ENCODE measurements around the gene RHBDL1. TPM values are rescaled to one million over a fixed set of nuclear protein-coding genes. Genes with fewer than 3 reads are reported as not detected.

Gene RHBDL1
- total RNA-seq, 1 donor: 0.84 TPM

GRCh38 chr16:693766-694165 lies 18.3 kb downstream of the RHBDL1 start:
- no peak overlapping the region for H3K4me3 ChIP-seq (ENCODE audit: low read length)
- peaks cover 26% of the 10 kb centered on the region for H3K27me3 ChIP-seq (ENCODE audit: insufficient read depth, low read length)
- no peaks in the 10 kb centered on the region for H3K9me3 ChIP-seq (ENCODE audit: low read depth, low read length)
- peaks cover 34% of the 10 kb centered on the region for H3K4me1 ChIP-seq (ENCODE audit: insufficient read depth, low read length)

DNA sequence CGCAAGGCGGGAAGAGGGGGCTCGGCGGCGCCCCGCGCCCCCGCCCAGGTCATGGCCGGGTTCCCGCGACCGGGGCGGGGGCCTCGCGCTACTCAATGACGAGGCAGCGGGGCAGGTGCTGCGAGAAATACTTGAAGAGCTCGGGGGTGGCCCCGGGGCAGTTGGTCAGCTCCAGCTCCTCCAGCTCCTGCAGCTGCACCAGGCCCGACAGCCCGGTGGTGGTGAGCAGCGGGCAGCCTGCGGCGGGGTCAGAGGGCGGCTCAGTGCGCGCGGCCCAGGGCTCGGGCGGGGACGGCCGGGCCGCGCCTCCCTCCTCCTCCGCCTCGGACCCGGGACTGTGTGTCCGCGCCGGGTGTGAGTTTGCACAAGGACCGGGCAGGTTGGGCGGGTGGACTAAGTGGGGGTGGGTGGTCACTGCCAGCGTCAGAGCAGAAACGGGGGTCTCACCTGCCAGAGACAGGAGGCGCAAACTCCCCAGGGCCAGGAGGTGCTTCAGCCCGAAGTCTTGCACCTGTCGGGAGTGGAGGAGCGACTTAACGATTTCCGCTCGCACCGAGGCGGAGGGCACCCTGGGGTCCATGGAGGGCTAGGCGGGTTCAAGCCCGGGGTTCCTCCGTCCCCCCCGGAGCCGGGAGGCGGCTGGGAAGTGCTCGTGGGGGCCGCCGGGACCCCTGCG lies 18.9 kb downstream of the RHBDL1 start:
- H3K27me3 ChIP-seq (ENCODE audit: insufficient read depth, low read length): peaks cover 26% of the 10 kb centered on the region
- H3K4me3 ChIP-seq (ENCODE audit: low read length): peak overlapping the region; percentile 23
- peaks cover 29% of the 10 kb centered on the region for H3K4me1 ChIP-seq (ENCODE audit: insufficient read depth, low read length)
- no peaks in the 10 kb centered on the region for H3K9me3 ChIP-seq (ENCODE audit: low read depth, low read length)

- Histone ChIP-seq H3K4me3 (ENCODE audit: low read length) (peak overlapping the region; percentile 23), H3K4me1 (ENCODE audit: insufficient read depth, low read length) (peaks cover 25% of the 10 kb centered on the region), H3K9me3 (ENCODE audit: low read depth, low read length) (no peaks in the 10 kb centered on the region), H3K27me3 (ENCODE audit: insufficient read depth, low read length) (peaks cover 28% of the 10 kb centered on the region)
These were observed 19.4 kb downstream of the RHBDL1 start for GRCh38 chr16:694863-695354.

GRCh38 chr16:695355-696089 lies 20.1 kb downstream of the RHBDL1 start:
- H3K9me3 ChIP-seq (ENCODE audit: low read depth, low read length): no peaks in the 10 kb centered on the region
- peaks cover 29% of the 10 kb centered on the region for H3K4me1 ChIP-seq (ENCODE audit: insufficient read depth, low read length)
- H3K4me3 ChIP-seq (ENCODE audit: low read length): peak overlapping the region; percentile 23
- peaks cover 31% of the 10 kb centered on the region for H3K27me3 ChIP-seq (ENCODE audit: insufficient read depth, low read length)

DNA sequence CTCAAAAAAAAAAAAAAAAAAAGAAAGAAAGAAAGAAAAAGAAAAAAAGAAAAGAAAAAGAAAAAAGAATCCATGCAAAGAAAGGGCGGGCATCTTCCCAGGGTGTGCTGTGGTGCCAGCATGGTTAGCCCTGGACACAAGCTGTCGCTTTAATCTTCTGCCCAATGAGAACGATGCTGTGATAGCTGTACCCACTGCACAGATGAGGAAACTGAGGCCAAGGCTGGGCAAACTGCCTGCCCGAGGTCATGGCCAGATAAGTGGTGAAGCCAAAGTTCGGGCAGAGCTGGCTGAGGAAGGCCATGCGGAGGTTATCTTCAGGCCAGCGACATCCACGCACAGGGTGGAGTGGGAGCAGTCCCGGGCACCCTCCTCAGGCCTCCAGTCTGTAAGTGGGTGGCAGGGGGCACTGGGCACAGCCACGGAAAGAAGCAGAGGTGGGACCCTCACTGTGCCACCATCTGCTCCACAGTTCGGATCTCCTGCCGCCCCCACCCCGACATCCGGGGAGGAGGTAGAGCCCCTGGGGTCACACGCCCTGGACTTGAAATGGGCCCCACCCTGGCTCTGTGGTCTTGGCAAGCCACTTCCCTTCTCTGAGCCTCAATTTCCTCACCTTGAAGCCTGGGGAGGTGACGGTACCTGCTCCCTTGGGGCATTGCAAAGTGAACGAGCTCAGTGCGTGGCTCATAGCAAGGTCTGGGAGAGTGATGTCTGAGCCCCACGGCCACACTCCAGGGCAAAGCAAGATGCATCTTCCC lies 23.6 kb downstream of the RHBDL1 start:
- H3K4me3 ChIP-seq (ENCODE audit: low read length): no peak overlapping the region
- peaks cover 33% of the 10 kb centered on the region for H3K27me3 ChIP-seq (ENCODE audit: insufficient read depth, low read length)
- peaks cover 26% of the 10 kb centered on the region for H3K4me1 ChIP-seq (ENCODE audit: insufficient read depth, low read length)
- H3K9me3 ChIP-seq (ENCODE audit: low read depth, low read length): no peaks in the 10 kb centered on the region

DNA sequence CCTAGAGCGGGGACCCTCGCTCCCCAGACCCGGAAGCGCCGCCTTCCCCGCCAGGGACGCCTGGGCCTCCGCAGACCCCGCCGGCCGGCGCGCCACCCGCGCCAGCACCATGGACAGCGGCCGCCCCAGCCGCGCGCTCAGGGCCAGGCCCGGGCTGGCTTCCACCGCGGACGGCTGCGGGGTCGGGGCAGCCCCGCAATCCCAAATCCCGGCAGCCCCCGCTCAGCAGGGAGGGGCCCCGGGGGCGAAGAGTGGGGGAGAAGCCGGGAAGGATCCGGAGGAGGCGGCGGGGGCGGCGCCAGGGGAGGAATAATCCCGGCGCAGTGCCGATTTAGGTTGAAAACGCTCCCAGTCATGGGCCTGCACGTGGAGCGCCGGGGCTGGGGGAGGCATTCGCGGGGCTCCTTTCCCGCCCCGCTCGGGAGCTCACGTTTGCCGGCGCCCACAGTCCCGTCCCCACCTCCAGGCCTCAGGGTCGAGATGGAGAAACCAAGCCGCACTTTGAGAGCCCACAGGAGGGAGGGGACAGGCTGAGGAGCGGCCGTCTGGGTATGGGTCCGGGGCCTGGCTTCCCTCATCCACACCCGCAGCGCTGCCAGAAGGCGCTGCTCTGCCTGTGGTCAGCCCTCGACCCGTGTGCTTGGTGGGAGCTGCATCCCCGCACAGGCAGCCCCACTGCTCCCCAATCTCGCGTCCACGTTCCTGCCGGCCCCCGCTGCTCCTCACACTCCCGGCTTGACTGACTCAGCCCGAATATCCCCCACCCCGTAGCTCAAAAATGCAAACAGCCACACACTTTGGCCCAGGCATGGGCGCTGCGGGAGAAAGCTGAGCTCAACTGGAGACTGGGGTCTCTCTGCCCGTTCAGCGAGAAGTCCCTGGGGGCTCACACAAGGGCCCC lies 25.5 kb downstream of the RHBDL1 start:
- H3K4me1 ChIP-seq (ENCODE audit: insufficient read depth, low read length): peaks cover 12% of the 10 kb centered on the region
- H3K27me3 ChIP-seq (ENCODE audit: insufficient read depth, low read length): peaks cover 32% of the 10 kb centered on the region

DNA sequence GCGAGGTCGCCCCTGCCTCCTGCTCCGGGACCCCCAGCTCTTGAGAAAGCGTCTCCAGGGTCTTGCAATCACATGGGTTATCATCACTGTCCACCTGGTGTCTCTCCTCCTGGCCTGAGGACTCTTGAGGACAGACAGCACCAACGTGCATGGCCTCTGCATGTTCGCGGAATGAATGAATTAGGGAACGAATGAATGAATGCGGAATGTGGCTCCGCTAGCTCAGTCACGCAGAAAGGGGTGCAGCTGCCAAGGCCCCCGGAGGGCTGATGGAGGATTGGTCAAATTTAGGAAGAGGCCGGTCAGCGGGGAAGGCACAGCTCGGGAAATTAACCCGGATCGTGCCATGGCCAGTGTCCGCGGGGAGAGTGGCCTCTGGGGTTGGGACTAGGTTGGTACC lies 26.9 kb downstream of the RHBDL1 start:
- H3K4me1 ChIP-seq (ENCODE audit: insufficient read depth, low read length): peaks cover 8% of the 10 kb centered on the region
- peaks cover 35% of the 10 kb centered on the region for H3K27me3 ChIP-seq (ENCODE audit: insufficient read depth, low read length)

More for the DNA sequence above, 25.5 kb downstream of the RHBDL1 start:
- H3K4me3 ChIP-seq (ENCODE audit: low read length): no peak overlapping the region
- no peaks in the 10 kb centered on the region for H3K9me3 ChIP-seq (ENCODE audit: low read depth, low read length)

DNA sequence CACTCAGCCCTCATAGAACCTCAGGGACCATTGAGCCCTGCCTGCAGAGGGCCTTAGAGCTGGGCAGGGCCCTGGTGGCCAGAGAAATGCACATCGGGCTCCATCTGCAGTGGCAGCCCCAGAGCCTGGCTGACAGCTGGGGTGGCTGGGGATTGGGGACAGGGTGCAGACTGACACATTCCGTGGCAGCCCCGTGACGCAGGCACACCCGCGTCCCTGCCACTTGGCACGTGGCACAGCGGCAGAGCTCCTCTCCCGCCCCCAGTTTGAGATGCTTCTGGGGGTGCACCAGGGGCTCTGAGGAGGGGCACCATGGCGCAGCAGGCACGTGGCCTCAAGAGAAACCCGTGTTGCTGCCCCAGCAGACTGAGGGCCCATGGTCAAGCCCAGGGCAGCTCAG lies 27.9 kb downstream of the RHBDL1 start:
- no peaks in the 10 kb centered on the region for H3K9me3 ChIP-seq (ENCODE audit: low read depth, low read length)
- peaks cover 40% of the 10 kb centered on the region for H3K27me3 ChIP-seq (ENCODE audit: insufficient read depth, low read length)
- H3K4me1 ChIP-seq (ENCODE audit: insufficient read depth, low read length): peaks cover 8% of the 10 kb centered on the region
- H3K4me3 ChIP-seq (ENCODE audit: low read length): no peak overlapping the region

More for the DNA sequence above, 26.9 kb downstream of the RHBDL1 start:
- no peak overlapping the region for H3K4me3 ChIP-seq (ENCODE audit: low read length)
- H3K9me3 ChIP-seq (ENCODE audit: low read depth, low read length): no peaks in the 10 kb centered on the region

DNA sequence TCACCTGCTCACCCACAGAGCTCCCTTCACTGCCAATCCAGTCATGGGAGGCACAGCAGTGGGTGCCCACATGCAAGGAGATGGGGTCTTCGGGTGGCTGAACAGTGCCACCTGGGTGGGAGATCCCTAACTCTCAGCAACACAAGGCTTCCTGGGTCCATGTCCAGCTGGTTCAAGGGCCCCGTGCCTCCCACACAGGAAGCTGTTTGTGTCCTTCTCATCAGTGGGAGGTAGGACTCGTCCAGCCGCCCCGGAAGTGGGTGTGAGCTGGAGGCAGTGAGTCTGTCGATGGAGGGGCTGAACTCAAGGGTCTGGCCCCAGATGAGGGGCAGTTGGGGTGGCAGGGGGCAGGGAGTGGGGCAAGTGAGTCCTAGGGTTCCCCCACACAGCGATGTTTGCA lies 28.6 kb downstream of the RHBDL1 start:
- H3K9me3 ChIP-seq (ENCODE audit: low read depth, low read length): no peaks in the 10 kb centered on the region
- H3K4me1 ChIP-seq (ENCODE audit: insufficient read depth, low read length): peaks cover 8% of the 10 kb centered on the region
- H3K27me3 ChIP-seq (ENCODE audit: insufficient read depth, low read length): peaks cover 40% of the 10 kb centered on the region

GRCh38 chr16:704552-705380 lies 29.3 kb downstream of the RHBDL1 start:
- H3K27me3 ChIP-seq (ENCODE audit: insufficient read depth, low read length): peaks cover 43% of the 10 kb centered on the region
- no peak overlapping the region for H3K4me3 ChIP-seq (ENCODE audit: low read length)
- no peaks in the 10 kb centered on the region for H3K9me3 ChIP-seq (ENCODE audit: low read depth, low read length)
- H3K4me1 ChIP-seq (ENCODE audit: insufficient read depth, low read length): peaks cover 8% of the 10 kb centered on the region

More for the DNA sequence above, 28.6 kb downstream of the RHBDL1 start:
- no peak overlapping the region for H3K4me3 ChIP-seq (ENCODE audit: low read length)

- peaks cover 40% of the 10 kb centered on the region for H3K27me3 ChIP-seq (ENCODE audit: insufficient read depth, low read length)
These were observed 30.1 kb downstream of the RHBDL1 start, which contains the start of gene FBXL16 for GRCh38 chr16:705431-706188. Gene FBXL16, minus strand, starts transcription at chr16:705801. Its CDS starts 8,396 bp downstream, at chr16:697405.

DNA sequence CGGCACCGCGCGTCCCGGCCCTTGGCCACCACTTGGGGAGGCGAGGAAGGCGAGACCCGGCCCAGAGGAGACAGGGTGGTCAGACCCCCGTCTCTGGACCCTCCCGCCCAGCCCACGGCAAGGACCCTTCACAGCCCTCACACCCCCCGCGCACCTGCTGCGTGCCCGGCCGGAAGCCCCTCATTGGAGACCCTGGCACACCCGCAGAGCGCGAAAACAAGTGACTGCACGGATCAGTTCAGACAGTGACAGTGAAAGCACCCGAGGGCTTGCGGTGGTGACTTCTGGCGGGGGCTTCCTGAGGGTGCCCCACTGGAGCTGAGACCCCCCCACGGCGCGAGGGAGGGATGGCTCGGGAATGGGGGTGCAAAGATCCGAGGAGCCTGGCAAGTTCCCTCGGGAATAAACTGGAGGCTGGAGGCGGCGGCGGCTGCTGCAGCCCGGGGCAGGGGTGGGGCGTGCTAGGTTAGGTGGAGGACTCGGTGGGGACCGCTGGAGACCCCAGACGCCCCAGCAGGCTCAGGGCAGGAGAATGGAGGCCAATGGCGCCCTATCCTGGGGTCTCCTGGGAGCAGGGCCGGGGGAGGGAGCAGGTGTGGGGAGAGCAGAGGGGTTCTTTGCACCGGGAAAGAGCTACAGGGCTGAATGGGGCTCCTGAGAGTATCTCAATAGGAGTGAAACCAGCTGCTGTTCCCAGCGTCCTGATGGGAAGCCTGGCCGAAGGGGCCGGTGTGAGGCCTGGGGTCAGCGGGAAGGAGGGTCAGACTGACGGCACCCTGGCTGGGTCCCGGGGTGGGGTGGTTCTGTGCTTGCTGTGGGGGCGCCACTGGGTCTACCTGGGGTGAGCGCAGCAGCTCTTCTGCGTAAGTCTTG lies 31.0 kb downstream of the RHBDL1 start:
- H3K27me3 ChIP-seq (ENCODE audit: insufficient read depth, low read length): peaks cover 35% of the 10 kb centered on the region
- H3K4me3 ChIP-seq (ENCODE audit: low read length): no peak overlapping the region
- H3K4me1 ChIP-seq (ENCODE audit: insufficient read depth, low read length): no peaks in the 10 kb centered on the region
- H3K9me3 ChIP-seq (ENCODE audit: low read depth, low read length): no peaks in the 10 kb centered on the region

More at GRCh38 chr16:705431-706188, 30.1 kb downstream of the RHBDL1 start, which contains the start of gene FBXL16:
- no peaks in the 10 kb centered on the region for H3K4me1 ChIP-seq (ENCODE audit: insufficient read depth, low read length)
- H3K4me3 ChIP-seq (ENCODE audit: low read length): no peak within 1 kb of the TSS
- no peaks in the 10 kb centered on the region for H3K9me3 ChIP-seq (ENCODE audit: low read depth, low read length)

All from mononuclear cell (primary cell).